ENCODE results near the gene NEUROD1.

DNA sequence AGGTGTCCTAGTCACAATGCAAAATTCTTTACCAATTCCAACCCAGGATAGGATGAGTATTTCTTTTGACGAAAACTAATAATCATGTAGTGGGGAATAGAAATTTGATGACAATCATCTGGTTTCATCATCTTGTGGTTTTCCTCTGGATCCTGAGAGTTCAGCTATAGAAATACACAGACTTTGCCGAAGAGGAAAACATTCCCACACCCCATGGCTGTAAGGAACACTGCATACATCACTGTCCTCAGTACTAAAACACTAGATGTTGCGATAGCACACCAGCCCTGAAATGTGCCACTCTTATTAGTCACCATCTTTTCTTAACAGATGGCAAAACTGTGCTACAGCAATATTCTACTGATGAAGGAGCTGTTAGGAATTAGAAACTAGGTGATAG lies 52.8 kb downstream of the NEUROD1 start:
- TF ChIP-seq, protein P1, sequence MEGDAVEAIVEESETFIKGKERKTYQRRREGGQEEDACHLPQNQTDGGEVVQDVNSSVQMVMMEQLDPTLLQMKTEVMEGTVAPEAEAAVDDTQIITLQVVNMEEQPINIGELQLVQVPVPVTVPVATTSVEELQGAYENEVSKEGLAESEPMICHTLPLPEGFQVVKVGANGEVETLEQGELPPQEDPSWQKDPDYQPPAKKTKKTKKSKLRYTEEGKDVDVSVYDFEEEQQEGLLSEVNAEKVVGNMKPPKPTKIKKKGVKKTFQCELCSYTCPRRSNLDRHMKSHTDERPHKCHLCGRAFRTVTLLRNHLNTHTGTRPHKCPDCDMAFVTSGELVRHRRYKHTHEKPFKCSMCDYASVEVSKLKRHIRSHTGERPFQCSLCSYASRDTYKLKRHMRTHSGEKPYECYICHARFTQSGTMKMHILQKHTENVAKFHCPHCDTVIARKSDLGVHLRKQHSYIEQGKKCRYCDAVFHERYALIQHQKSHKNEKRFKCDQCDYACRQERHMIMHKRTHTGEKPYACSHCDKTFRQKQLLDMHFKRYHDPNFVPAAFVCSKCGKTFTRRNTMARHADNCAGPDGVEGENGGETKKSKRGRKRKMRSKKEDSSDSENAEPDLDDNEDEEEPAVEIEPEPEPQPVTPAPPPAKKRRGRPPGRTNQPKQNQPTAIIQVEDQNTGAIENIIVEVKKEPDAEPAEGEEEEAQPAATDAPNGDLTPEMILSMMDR (IDR thresholded peaks at IDR 0.05), result no peak
- TF ChIP-seq POLR2A (IDR thresholded peaks at IDR 0.05) (no peak), EP300 (IDR thresholded peaks at IDR 0.05) (no peak)
